ENCODE results near the gene IL17RA.

IL17RA gene

DNA sequence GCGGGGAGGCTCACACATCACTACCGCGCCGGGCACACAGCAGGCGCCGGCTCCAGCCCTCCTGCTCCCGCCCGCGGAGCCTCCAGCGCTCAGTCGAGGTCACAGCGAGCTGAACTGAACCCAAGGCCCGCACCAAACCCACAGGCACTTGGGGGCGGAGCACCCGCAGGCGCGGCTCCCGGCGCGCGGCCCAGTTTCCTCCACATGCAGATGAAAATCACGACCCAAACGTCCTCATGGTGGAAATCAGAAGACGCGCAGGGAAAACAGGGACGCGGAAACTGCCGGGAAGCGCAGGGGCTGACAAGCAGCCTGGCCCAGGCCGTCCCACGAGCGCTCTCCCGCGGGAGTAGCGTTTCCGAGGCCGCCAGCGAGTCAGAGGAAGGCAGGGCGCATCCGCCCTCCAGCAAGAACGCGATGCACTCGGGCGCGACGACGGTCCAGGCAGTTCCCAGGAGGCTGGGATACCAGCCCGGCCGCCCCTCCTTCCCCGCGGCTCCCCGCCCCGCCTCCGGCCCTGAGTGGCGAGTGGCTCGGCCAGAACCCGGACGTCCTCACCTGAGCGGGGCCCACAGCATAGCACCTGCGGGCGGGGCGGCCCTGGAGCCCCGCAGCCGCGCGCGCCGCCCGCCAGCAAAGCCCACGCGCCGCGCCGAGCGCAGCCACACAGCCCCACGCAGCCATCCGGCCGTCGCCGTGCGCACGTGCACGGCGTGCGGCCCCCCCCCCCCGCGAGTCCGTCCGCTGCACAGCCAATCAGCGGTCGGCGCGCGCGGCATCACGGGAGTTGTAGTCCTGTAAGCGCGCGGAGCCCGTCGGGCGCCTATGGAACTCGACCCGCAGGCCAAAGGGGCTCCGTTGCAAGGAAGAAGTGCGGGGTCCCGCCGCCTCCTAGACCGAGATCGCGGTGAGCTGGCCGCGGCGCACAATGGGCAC is 74.0 kb downstream of the IL17RA start, which contains the start of gene HDHD5:
TSS of gene HDHD5 (minus strand) at position 710 of the 936 bp plus-strand sequence. CDS start at position 684, 26 bp downstream.
- H3K4me3 ChIP-seq (ENCODE audit: low read depth, low read length), result peak within 1 kb of the TSS; percentile 65
- DNase-seq (ENCODE audit: low read depth, low spot score), result peak; percentile 89
- in situ Hi-C loops (cut with HindIII; ENCODE audit: low sequenced_read_pairs), result no loop called here
- TF ChIP-seq, protein P1, sequence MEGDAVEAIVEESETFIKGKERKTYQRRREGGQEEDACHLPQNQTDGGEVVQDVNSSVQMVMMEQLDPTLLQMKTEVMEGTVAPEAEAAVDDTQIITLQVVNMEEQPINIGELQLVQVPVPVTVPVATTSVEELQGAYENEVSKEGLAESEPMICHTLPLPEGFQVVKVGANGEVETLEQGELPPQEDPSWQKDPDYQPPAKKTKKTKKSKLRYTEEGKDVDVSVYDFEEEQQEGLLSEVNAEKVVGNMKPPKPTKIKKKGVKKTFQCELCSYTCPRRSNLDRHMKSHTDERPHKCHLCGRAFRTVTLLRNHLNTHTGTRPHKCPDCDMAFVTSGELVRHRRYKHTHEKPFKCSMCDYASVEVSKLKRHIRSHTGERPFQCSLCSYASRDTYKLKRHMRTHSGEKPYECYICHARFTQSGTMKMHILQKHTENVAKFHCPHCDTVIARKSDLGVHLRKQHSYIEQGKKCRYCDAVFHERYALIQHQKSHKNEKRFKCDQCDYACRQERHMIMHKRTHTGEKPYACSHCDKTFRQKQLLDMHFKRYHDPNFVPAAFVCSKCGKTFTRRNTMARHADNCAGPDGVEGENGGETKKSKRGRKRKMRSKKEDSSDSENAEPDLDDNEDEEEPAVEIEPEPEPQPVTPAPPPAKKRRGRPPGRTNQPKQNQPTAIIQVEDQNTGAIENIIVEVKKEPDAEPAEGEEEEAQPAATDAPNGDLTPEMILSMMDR (IDR thresholded peaks at IDR 0.05; ENCODE audit: low read depth, low read length), result no peak

DNA sequence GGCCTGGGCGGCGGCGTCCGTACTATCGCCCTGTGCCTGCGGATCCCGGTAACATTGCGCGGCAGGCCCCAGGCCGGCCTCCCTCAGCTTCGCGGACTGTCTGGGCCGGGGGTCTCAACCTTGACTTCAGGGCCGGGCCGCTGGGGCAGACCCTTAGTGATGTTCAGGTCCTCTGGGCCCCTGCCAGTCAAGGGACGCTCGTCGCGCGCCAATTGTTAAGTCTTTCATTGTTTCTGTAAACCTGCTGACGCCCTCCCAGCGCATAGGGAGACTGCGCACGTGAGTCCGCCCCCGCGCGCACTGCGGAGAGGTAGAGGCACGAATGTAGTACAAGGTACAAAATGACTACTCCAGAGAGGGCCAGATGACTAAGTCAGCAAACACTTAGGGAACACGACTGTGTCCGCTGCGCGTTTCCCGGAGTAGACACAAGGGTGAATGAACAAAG is 74.7 kb downstream of the IL17RA start:
- DNase-seq (ENCODE audit: low read depth, low spot score), result peak; percentile 56
- TF ChIP-seq, protein P1 (IDR thresholded peaks at IDR 0.05; ENCODE audit: low read depth, low read length), result no peak
- H3K4me3 ChIP-seq (ENCODE audit: low read depth, low read length), result peak overlapping the region; percentile 65
- in situ Hi-C loops (cut with HindIII; ENCODE audit: low sequenced_read_pairs), result no loop called here

DNA sequence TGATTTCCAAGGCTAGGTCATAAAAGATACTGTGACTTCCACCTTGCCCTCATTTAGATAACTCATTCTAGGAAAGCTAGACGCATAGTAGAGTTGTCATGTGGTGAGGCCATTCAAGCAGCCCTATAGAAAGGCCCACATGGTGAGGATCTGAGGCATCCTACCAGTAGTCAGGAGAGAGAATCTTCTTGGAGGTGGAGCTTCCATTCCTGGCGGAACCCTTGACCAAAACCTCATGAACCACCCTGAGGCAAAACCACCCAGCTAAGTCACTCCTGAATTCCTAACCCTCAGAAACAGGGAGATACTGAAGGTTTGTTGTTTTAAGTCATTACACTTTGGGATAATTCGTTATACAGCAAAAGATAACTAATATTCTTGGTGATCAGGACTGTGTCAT is 77.2 kb downstream of the IL17RA start:
- in situ Hi-C loops (cut with HindIII; ENCODE audit: low sequenced_read_pairs), result no loop called here
- TF ChIP-seq, protein P1 (IDR thresholded peaks at IDR 0.05; ENCODE audit: low read depth, low read length), result no peak
- no peak overlapping the region for H3K4me3 ChIP-seq (ENCODE audit: low read depth, low read length)
- DNase-seq (ENCODE audit: low read depth, low spot score), result no peak

DNA sequence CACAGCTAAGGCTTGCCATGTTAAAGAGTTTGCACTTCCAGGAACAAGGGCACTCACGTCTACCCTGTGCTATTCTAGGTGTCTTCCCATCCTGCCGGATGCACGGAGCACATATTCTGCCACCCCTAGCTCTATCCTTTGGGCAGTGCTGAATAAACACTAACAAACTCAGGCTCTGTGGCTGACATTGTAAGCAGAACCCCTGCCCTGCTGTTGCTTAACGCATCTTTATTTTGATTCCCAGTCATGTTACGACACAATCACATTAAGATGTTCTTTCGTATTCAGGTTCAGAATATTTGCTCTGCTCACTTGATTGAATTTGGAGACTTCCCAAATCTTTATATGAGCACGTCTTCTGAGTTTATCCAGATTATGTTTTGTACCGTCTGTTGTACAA is 77.9 kb downstream of the IL17RA start:
- TF ChIP-seq, protein P1 (IDR thresholded peaks at IDR 0.05; ENCODE audit: low read depth, low read length), result no peak
- no peak overlapping the region for H3K4me3 ChIP-seq (ENCODE audit: low read depth, low read length)
- in situ Hi-C loops (cut with HindIII; ENCODE audit: low sequenced_read_pairs), result no loop called here
- no peak for DNase-seq (ENCODE audit: low read depth, low spot score)

DNA sequence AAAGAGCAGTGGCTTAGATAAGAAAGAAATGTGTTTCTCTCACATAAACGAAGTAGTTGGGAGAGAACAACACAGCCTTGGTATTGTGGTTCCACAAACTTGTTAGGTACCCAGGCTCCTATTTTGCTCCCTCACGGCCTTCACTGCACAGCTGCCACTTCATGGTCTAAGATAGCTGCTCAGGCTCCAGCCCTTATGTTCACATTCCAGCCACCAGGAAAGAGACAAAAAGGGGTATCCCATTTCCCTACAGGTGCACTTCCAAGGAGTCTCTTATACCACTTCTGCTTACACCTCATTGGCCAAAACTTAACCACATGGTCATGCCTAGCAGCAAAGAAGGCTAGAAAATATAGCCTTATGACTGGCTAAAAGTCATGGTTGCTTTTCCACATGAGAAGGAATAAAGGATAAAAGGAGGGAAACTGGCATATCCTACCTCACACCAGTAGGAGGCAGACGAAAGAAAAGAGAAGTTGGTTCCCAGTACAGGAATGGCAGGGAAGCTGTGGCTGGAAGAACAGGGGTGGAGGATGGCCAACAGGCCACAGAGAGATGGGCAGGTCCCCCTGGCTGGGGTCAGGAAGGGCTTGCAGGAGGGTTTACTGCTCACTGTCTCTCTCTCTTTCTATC is 79.7 kb downstream of the IL17RA start:
- TF ChIP-seq, protein P1 (IDR thresholded peaks at IDR 0.05; ENCODE audit: low read depth, low read length), result peak; percentile 24
- H3K4me3 ChIP-seq (ENCODE audit: low read depth, low read length), result no peak overlapping the region
- in situ Hi-C loops (cut with HindIII; ENCODE audit: low sequenced_read_pairs), result no loop called here
- DNase-seq (ENCODE audit: low read depth, low spot score), result no peak

Data from astrocyte of the spinal cord (primary cell).